ENCODE data around the gene LRRTM2. TPM values are rescaled to one million over a fixed set of nuclear protein-coding genes. Genes with fewer than 3 reads are reported as not detected.

Gene LRRTM2
- total and polyA plus RNA-seq, 2 of the 4 experiments (the other 2 are of a cell fraction): 0.53 to 2.0 TPM

- dilution Hi-C loops (cut with HindIII; ENCODE audit: low sequenced_read_pairs, unreplicated experiment): no loop called here
These were observed 4.5 kb downstream of the LRRTM2 start for GRCh38 chr5:138870611-138871010.

More at GRCh38 chr5:138870611-138871010, 4.5 kb downstream of the LRRTM2 start:
- Histone ChIP-seq H2BK120ac (ENCODE audit: low read depth, low read length) (peak overlapping the region; percentile 44; the same call in 1 of the 2 replicates), H2BK15ac (ENCODE audit: low read depth, low read length) (peak overlapping the region; percentile 35; the same call in 1 of the 3 replicates), H3K18ac (ENCODE audit: low read depth, low read length) (peak overlapping the region; percentile 66), H3K23ac (ENCODE audit: low read depth, low read length) (peak overlapping the region; percentile 13; the same call in 1 of the 2 replicates), H3K14ac (replicated peaks; ENCODE audit: low read depth, low read length) (peak overlapping the region; percentile 49; the same call in 1 of the 2 replicates), H3K9ac (ENCODE audit: low read depth, low read length) (peak overlapping the region; percentile 52; the same call in 1 of the 2 replicates), H3K79me1 (ENCODE audit: low read depth in 1 of 2, low read length in 2 of 2) (peaks cover 37 to 69% of the 10 kb centered on the region in 2 experiments), H3K4me3 (ENCODE audit: insufficient read depth, low read depth, low read length) (no peak overlapping the region), H3K27ac (ENCODE audit: insufficient read depth, low read length) (peak overlapping the region; percentile 82), H4K5ac (ENCODE audit: low read depth, low read length) (no peak overlapping the region; the same call in 1 of the 2 replicates), H4K8ac (ENCODE audit: low read depth in 2 of 2, low read length in 2 of 2) (peak overlapping the region in 1 of 2 experiments; percentile 38; a peak in 2 of 4 replicates), H3K9me1 (ENCODE audit: insufficient read depth, low read length) (peaks cover 23% of the 10 kb centered on the region), H4K20me1 (ENCODE audit: insufficient read depth, low read length) (peaks cover 74% of the 10 kb centered on the region), H3K27me3 (ENCODE audit: control insufficient read depth, insufficient read depth, low read length) (no peaks in the 10 kb centered on the region), H3K36me3 (ENCODE audit: control insufficient read depth, insufficient read depth, low read length) (peaks cover 7% of the 10 kb centered on the region; the same call in 1 of the 2 replicates), H2BK5ac (ENCODE audit: low read depth, low read length, poor library complexity, severe bottlenecking) (peak overlapping the region; percentile 51), H3K4me1 (ENCODE audit: control insufficient read depth, insufficient read depth, low read length) (peaks cover 25% of the 10 kb centered on the region), H2AFZ (replicated peaks; ENCODE audit: low read length, poor library complexity) (no peak overlapping the region), H2AK5ac (ENCODE audit: low read depth, low read length) (peak overlapping the region; percentile 57; the same call in 1 of the 2 replicates), H3K4ac (ENCODE audit: low read depth, low read length) (peak overlapping the region; percentile 57), H2AK9ac (replicated peaks; ENCODE audit: low read depth, low read length, poor library complexity) (no peak overlapping the region), H4K91ac (ENCODE audit: insufficient read depth, low read depth, low read length) (peak overlapping the region; percentile 34; the same call in 1 of the 2 replicates), H3K56ac (ENCODE audit: extremely low read depth, insufficient read depth, low read length) (0 out of 2 replicates have a peak overlapping the region, but pooled peaks have one; percentile 40), H3K4me2 (ENCODE audit: low read depth, low read length) (peak overlapping the region; percentile 42), H3K9me3 (ENCODE audit: control insufficient read depth, insufficient read depth, low read length) (no peaks in the 10 kb centered on the region), H2BK20ac (ENCODE audit: low read depth, low read length) (no peak overlapping the region)
- in situ Hi-C loops (cut with MboI; ENCODE audit: low sequenced_read_pairs) (no loop called here), intact Hi-C loops (cut with micrococcal nuclease) (no loop called here)
- no TSS peak for BruUV-seq (replicated peaks)
- TF ChIP-seq FOS (IDR thresholded peaks at IDR 0.05; ENCODE audit: low read depth, low read length) (no peak), MAFK (IDR thresholded peaks at IDR 0.05; ENCODE audit: low read depth, low read length) (no peak), MXI1 (IDR thresholded peaks at IDR 0.05; ENCODE audit: borderline replicate concordance, low read depth, low read length) (no peak), MAZ (IDR thresholded peaks at IDR 0.05; ENCODE audit: borderline replicate concordance, low read depth, low read length) (no peak), CHD1 (IDR thresholded peaks at IDR 0.05; ENCODE audit: low read depth, low read length) (no peak), CTCF (conservative IDR thresholded peaks at IDR 0.05; ENCODE audit: low read depth, low read length) (no peak), NFE2L2 (IDR thresholded peaks at IDR 0.05; ENCODE audit: low read depth, low read length) (no peak), CEBPB (IDR thresholded peaks at IDR 0.05; ENCODE audit: low read depth, low read length) (no peak), USF2 (IDR thresholded peaks at IDR 0.05; ENCODE audit: low read depth, low read length) (no peak), RAD21 (IDR thresholded peaks at IDR 0.05; ENCODE audit: low read length) (no peak), RFX5 (IDR thresholded peaks at IDR 0.05; ENCODE audit: low read depth, low read length) (no peak)
- TF ChIP-seq, protein P1, sequence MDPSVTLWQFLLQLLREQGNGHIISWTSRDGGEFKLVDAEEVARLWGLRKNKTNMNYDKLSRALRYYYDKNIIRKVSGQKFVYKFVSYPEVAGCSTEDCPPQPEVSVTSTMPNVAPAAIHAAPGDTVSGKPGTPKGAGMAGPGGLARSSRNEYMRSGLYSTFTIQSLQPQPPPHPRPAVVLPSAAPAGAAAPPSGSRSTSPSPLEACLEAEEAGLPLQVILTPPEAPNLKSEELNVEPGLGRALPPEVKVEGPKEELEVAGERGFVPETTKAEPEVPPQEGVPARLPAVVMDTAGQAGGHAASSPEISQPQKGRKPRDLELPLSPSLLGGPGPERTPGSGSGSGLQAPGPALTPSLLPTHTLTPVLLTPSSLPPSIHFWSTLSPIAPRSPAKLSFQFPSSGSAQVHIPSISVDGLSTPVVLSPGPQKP (IDR thresholded peaks at IDR 0.05; ENCODE audit: borderline replicate concordance, low read depth, low read length): no peak
- ChIA-PET POLR2A (ENCODE audit: unreplicated experiment) (no interaction called here), CTCF (interaction anchor here (0.6 to 1.3 kb wide), 2 partner anchors 10 to 297 kb away, joined by 3 to 4 read pairs; no protein-coding TSS in a partner anchor)
- DNase-seq: no peak
- no CpG with 5 or more reads among the region's 3 CpGs for WGBS, 2 experiments (ENCODE audit: extremely low coverage in 2 of 2, insufficient read length in 1 of 2)
- no peak for ATAC-seq (ENCODE audit: low read depth)
